Hematopoietic multipotent progenitor cell (in vitro differentiated cells): ENCODE results near the gene GLT6D1. TPM values are rescaled to one million over a fixed set of nuclear protein-coding genes. Genes with fewer than 3 reads are reported as not detected.

Experiments
- DNase-seq, 3 donors: peaks; one replicate each; pipeline ENCODE4 v3.0.0-alpha.2; 2011 to 2015; ENCODE audit warnings: low read depth in 2 of 3, low spot score in 2 of 3
- total RNA-seq: library from RNA; depleted of rRNA; stranded (reverse); fragments of >200 nt; gene quantifications from one replicate; pipeline ENCODE4 v1.2.3, GENCODE V29; 2012

The GLT6D1 gene
- total RNA-seq, 1 donor = not detected

GRCh38 chr9:135610290-135611141, 28.8 kb downstream of the GLT6D1 start:
- no peak for DNase-seq

GRCh38 chr9:135609366-135609955, 29.9 kb downstream of the GLT6D1 start:
- DNase-seq = no peak

GRCh38 chr9:135608999-135609317, 30.4 kb downstream of the GLT6D1 start:
- no peak for DNase-seq

- no peak for DNase-seq
Measured at GRCh38 chr9:135608294-135608998, 30.9 kb downstream of the GLT6D1 start.

- no peak for DNase-seq
Measured at GRCh38 chr9:135607401-135608293, 31.7 kb downstream of the GLT6D1 start.

- DNase-seq = no peak
Measured at GRCh38 chr9:135606885-135607259, 32.5 kb downstream of the GLT6D1 start.

- DNase-seq = no peak
Measured at GRCh38 chr9:135605238-135605781, 34.0 kb downstream of the GLT6D1 start.

GRCh38 chr9:135604437-135605237, 34.7 kb downstream of the GLT6D1 start:
- no peak for DNase-seq

- peak; percentile 7 to 68 (median 47) for DNase-seq
Measured at GRCh38 chr9:135602789-135603481, 36.4 kb downstream of the GLT6D1 start.

- no peak for DNase-seq
Measured at GRCh38 chr9:135601988-135602387, 37.4 kb downstream of the GLT6D1 start.

GRCh38 chr9:135600296-135600817, 39.0 kb downstream of the GLT6D1 start:
- DNase-seq = no peak

- DNase-seq = no peak
Measured at GRCh38 chr9:135596211-135596610, 43.1 kb downstream of the GLT6D1 start.

- DNase-seq = no peak
Measured at GRCh38 chr9:135592625-135593024, 46.7 kb downstream of the GLT6D1 start.

GRCh38 chr9:135592331-135592590, 47.1 kb downstream of the GLT6D1 start:
- DNase-seq = no peak

GRCh38 chr9:135591506-135592330, 47.6 kb downstream of the GLT6D1 start:
- DNase-seq = no peak

GRCh38 chr9:135590486-135591079, 48.8 kb downstream of the GLT6D1 start:
- DNase-seq = no peak

GRCh38 chr9:135589596-135590485, 49.5 kb downstream of the GLT6D1 start:
- no peak for DNase-seq
